GM23338 (cell line): ENCODE data around the gene VSIG4. TPM values are rescaled to one million over a fixed set of nuclear protein-coding genes. Genes with fewer than 3 reads are reported as not detected.

Source experiments
- ATAC-seq: fragments of 200-7000 bp; cut with Tn5 transposase; 3 replicates; pipeline ENCODE4 v1.9.1; 2020
- DNase-seq: peaks from one replicate; pipeline ENCODE4 v3.0.0-alpha.2; 2015; ENCODE audit warnings: low spot score
- H2AFZ ChIP-seq: fragments of 200-600 bp; sonication (generic); 2 replicates; pipeline ENCODE4 v1.8.0; 2016; ENCODE audit warnings: antibody characterized with exemption, mild to moderate bottlenecking, moderate library complexity
- H3F3A ChIP-seq: fragments of 200-600 bp; sonication (generic); replicated peaks from 2 replicates; pipeline ENCODE4 v1.8.0; 2017; ENCODE audit warnings: antibody characterized with exemption, mixed run types, low read depth
- H3K27ac ChIP-seq: fragments of 200-600 bp; sonication (generic); 2 replicates; pipeline ENCODE4 v1.6.1; 2016; ENCODE audit warnings: low read depth
- H3K27me3 ChIP-seq: fragments of 200-600 bp; sonication (generic); 2 replicates; pipeline ENCODE4 v1.8.0; 2016; ENCODE audit warnings: mild to moderate bottlenecking, mixed run types, moderate library complexity; ENCODE audit not compliant: insufficient read depth
- H3K36me3 ChIP-seq: fragments of 200-600 bp; sonication (generic); 2 replicates; pipeline ENCODE4 v1.8.0; 2016; ENCODE audit warnings: mild to moderate bottlenecking; ENCODE audit not compliant: insufficient read depth
- H3K4me1 ChIP-seq: fragments of 200-600 bp; sonication (generic); 2 replicates; pipeline ENCODE4 v1.8.0; 2016; ENCODE audit warnings: mild to moderate bottlenecking, moderate library complexity; ENCODE audit not compliant: insufficient read depth
- H3K4me2 ChIP-seq: fragments of 200-600 bp; sonication (generic); 2 replicates; pipeline ENCODE4 v1.7.1; 2017; ENCODE audit warnings: mixed run types
- H3K4me3 ChIP-seq: fragments of 200-600 bp; sonication (generic); 2 replicates; pipeline ENCODE4 v1.6.1; 2016; ENCODE audit warnings: mixed run types
- H3K79me2 ChIP-seq: fragments of 200-600 bp; sonication (generic); replicated peaks from 2 replicates; pipeline ENCODE4 v1.8.0; 2017; ENCODE audit warnings: mild to moderate bottlenecking; ENCODE audit not compliant: insufficient read depth
- H3K9me2 ChIP-seq: fragments of 200-600 bp; sonication (generic); 2 replicates; pipeline ENCODE4 v1.8.0; 2017; ENCODE audit not compliant: insufficient read depth
- H4K20me1 ChIP-seq: fragments of 200-600 bp; sonication (generic); replicated peaks from 2 replicates; pipeline ENCODE4 v1.8.0; 2017; ENCODE audit warnings: mild to moderate bottlenecking; ENCODE audit not compliant: insufficient read depth
- H3K27ac Mint-ChIP-seq: 2 replicates; pipeline ENCODE4 v1.8.0; 2020; ENCODE audit warnings: inconsistent platforms, mild to moderate bottlenecking, moderate library complexity, mixed read lengths
- H3K27me3 Mint-ChIP-seq: 3 replicates; pipeline ENCODE4 v1.8.0; 2022; ENCODE audit warnings: low read depth, mild to moderate bottlenecking, moderate library complexity, mixed read lengths, inconsistent platforms; ENCODE audit not compliant: insufficient read depth, poor library complexity
- H3K36me3 Mint-ChIP-seq: 3 replicates; pipeline ENCODE4 v1.8.0; 2021; ENCODE audit warnings: low read depth, mild to moderate bottlenecking, inconsistent platforms, moderate library complexity, mixed read lengths
- H3K4me1 Mint-ChIP-seq: 3 replicates; pipeline ENCODE4 v1.8.0; 2020; ENCODE audit warnings: mild to moderate bottlenecking, inconsistent platforms, mixed read lengths
- H3K4me3 Mint-ChIP-seq: 3 replicates; pipeline ENCODE4 v1.8.0; 2021; ENCODE audit warnings: moderate library complexity, mild to moderate bottlenecking, inconsistent platforms, mixed read lengths
- H3K9me3 Mint-ChIP-seq: 3 replicates; pipeline ENCODE4 v1.8.0; 2020; ENCODE audit warnings: moderate library complexity, mild to moderate bottlenecking, inconsistent platforms, mixed read lengths
- CREB1 ChIP-seq: fragments of 250-450 bp; sonication (Bioruptor Pico); IDR thresholded peaks from 2 replicates; pipeline ENCODE4 v1.5.0; 2020; ENCODE audit warnings: low read depth, mild to moderate bottlenecking, moderate library complexity
- EZH2 ChIP-seq: fragments of 200-600 bp; sonication (generic); IDR thresholded peaks from one replicate; pipeline ENCODE4 v1.8.0; 2017; ENCODE audit warnings: antibody characterized with exemption, mild to moderate bottlenecking, low read depth; ENCODE audit not compliant: unreplicated experiment
- EZH2phosphoT487 ChIP-seq: fragments of 200-600 bp; sonication (generic); IDR thresholded peaks from one replicate; pipeline ENCODE4 v1.8.1; 2018; ENCODE audit warnings: antibody characterized with exemption; ENCODE audit not compliant: unreplicated experiment
- NANOG ChIP-seq: IDR thresholded peaks from 2 replicates; pipeline ENCODE4 v1.6.1; 2016; ENCODE audit warnings: antibody characterized with exemption, borderline replicate concordance
- POLR2AphosphoS5 ChIP-seq: IDR thresholded peaks from 2 replicates; pipeline ENCODE4 v1.6.1; 2016; ENCODE audit warnings: antibody characterized with exemption, low read depth
- ZNF114 ChIP-seq: fragments of 250-450 bp; sonication (Bioruptor Pico); IDR thresholded peaks from 2 replicates; pipeline ENCODE4 v1.5.0; 2020; ENCODE audit warnings: mild to moderate bottlenecking, moderate library complexity
- ZNF331 ChIP-seq: fragments of 250-450 bp; sonication (Bioruptor Pico); IDR thresholded peaks from 2 replicates; pipeline ENCODE4 v1.5.0; 2020; ENCODE audit warnings: low read depth, mild to moderate bottlenecking, moderate library complexity
- polyA plus RNA-seq: library from polyadenylated mRNA; unstranded; fragments of >200 nt; fragmentation: Nextera tagmentation; extraction: Ambion mirVana; gene quantifications from 2 replicates; pipeline ENCODE4 v1.2.1, GENCODE V29; 2016
- total RNA-seq: library from RNA; depleted of rRNA; stranded (reverse); fragments of >200 nt; shearing (Covaris generic); gene quantifications from 2 replicates; pipeline ENCODE4 v1.2.3, GENCODE V29; 2014
- TF ChIP-seq, protein P1 (sequence below): IDR thresholded peaks from one replicate; pipeline ENCODE4 v1.6.1; 2018; ENCODE audit warnings: antibody characterized with exemption; ENCODE audit not compliant: unreplicated experiment
- TF ChIP-seq, protein P2 (sequence below): IDR thresholded peaks from 2 replicates; pipeline ENCODE4 v1.6.1; 2016; ENCODE audit warnings: antibody characterized with exemption
- TF ChIP-seq, protein P3 (sequence below), 2 experiments: fragments of 200-600 bp in 1 of 2; sonication (generic) in 1 of 2; conservative IDR thresholded peaks; 2 replicates each; pipeline versions ENCODE4 v1.5.1 to v1.6.1; 2016 to 2017; ENCODE audit warnings: antibody characterized with exemption in 2 of 2, low read depth in 2 of 2, mild to moderate bottlenecking in 2 of 2, moderate library complexity in 1 of 2

The VSIG4 gene
- total and polyA plus RNA-seq, 2 experiments from 2014 or later = not detected

DNA sequence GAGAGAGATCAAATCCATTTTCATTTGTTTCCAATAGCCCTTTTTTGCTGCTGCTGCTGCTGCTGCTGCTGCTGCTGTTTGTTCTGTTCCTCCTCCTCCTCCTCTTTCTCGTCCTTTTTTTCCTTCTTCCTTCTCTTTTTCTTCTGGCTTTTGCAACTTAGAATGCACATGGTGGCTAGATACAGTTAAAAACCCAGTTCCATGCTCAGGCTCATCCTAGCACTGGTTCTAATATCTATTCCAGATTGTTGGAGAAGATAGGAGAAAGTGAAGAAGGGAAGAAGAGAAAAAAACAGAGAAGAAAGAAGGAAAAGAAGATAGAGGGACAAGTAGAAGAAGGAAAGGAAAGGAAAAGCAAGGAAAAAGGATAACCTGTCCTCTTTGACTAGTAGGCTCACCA, 39.7 kb downstream of the VSIG4 start (continued):
- TF ChIP-seq, protein P1, sequence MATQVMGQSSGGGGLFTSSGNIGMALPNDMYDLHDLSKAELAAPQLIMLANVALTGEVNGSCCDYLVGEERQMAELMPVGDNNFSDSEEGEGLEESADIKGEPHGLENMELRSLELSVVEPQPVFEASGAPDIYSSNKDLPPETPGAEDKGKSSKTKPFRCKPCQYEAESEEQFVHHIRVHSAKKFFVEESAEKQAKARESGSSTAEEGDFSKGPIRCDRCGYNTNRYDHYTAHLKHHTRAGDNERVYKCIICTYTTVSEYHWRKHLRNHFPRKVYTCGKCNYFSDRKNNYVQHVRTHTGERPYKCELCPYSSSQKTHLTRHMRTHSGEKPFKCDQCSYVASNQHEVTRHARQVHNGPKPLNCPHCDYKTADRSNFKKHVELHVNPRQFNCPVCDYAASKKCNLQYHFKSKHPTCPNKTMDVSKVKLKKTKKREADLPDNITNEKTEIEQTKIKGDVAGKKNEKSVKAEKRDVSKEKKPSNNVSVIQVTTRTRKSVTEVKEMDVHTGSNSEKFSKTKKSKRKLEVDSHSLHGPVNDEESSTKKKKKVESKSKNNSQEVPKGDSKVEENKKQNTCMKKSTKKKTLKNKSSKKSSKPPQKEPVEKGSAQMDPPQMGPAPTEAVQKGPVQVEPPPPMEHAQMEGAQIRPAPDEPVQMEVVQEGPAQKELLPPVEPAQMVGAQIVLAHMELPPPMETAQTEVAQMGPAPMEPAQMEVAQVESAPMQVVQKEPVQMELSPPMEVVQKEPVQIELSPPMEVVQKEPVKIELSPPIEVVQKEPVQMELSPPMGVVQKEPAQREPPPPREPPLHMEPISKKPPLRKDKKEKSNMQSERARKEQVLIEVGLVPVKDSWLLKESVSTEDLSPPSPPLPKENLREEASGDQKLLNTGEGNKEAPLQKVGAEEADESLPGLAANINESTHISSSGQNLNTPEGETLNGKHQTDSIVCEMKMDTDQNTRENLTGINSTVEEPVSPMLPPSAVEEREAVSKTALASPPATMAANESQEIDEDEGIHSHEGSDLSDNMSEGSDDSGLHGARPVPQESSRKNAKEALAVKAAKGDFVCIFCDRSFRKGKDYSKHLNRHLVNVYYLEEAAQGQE = no peak
- TF ChIP-seq POLR2AphosphoS5 (no peak), EZH2phosphoT487 (no peak), NANOG (no peak)
- TF ChIP-seq, protein P2, sequence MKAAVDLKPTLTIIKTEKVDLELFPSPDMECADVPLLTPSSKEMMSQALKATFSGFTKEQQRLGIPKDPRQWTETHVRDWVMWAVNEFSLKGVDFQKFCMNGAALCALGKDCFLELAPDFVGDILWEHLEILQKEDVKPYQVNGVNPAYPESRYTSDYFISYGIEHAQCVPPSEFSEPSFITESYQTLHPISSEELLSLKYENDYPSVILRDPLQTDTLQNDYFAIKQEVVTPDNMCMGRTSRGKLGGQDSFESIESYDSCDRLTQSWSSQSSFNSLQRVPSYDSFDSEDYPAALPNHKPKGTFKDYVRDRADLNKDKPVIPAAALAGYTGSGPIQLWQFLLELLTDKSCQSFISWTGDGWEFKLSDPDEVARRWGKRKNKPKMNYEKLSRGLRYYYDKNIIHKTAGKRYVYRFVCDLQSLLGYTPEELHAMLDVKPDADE = no peak

DNA sequence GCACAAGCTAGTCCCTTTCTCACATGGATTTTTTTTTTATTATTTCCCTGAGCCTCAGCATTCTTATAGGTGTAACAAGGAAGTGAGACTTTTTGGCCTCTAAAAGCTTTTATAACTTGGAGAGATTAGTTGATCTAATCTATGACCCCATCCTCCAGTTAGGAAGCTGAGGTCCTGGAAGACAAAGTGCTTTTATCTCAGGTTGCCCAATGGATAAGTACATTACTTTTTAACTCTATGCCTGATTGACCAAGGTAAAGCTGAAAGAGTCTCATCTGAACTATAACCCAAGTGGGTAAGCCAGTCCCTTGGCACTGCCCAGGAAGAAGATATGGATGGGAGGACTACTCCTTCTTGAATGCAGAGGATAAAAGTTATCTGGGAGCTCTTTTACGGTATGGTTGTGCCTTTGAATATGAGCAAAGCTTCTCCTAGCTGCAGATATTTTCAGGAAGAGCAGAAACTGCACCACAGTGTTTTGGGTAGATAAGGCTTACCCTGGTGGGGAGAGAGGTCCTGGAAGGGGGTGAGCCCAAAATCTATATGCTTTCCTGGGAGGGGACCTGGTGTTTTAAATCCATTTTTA, 40.2 kb downstream of the VSIG4 start:
- H3K4me1 Mint-ChIP-seq = no peaks in the 10 kb centered on the region
- Histone ChIP-seq H4K20me1 (no peaks in the 10 kb centered on the region), H3K36me3 (no peaks in the 10 kb centered on the region), H3K9me2 (no peaks in the 10 kb centered on the region), H3F3A (no peaks in the 10 kb centered on the region), H3K4me1 (no peaks in the 10 kb centered on the region), H3K4me3 (no peak overlapping the region), H3K27me3 (no peaks in the 10 kb centered on the region), H3K4me2 (no peak overlapping the region), H2AFZ (no peak overlapping the region), H3K27ac (no peak overlapping the region), H3K79me2 (no peaks in the 10 kb centered on the region)
- ATAC-seq (no peak), DNase-seq (no peak)
- H3K27ac Mint-ChIP-seq = no peak overlapping the region
- H3K36me3 Mint-ChIP-seq = no peaks in the 10 kb centered on the region
- H3K27me3 Mint-ChIP-seq = no peaks in the 10 kb centered on the region
- H3K9me3 Mint-ChIP-seq = no peaks in the 10 kb centered on the region; the same call in 2 of the 3 replicates
- H3K4me3 Mint-ChIP-seq = no peak overlapping the region
- no peak for TF ChIP-seq ZNF114
- no peak for TF ChIP-seq EZH2phosphoT487
- TF ChIP-seq CREB1 (CRISPR knock-in tag) = no peak
- TF ChIP-seq EZH2 = no peak
- TF ChIP-seq, protein P1 = no peak
- TF ChIP-seq, protein P2 = no peak
- TF ChIP-seq, protein P3, sequence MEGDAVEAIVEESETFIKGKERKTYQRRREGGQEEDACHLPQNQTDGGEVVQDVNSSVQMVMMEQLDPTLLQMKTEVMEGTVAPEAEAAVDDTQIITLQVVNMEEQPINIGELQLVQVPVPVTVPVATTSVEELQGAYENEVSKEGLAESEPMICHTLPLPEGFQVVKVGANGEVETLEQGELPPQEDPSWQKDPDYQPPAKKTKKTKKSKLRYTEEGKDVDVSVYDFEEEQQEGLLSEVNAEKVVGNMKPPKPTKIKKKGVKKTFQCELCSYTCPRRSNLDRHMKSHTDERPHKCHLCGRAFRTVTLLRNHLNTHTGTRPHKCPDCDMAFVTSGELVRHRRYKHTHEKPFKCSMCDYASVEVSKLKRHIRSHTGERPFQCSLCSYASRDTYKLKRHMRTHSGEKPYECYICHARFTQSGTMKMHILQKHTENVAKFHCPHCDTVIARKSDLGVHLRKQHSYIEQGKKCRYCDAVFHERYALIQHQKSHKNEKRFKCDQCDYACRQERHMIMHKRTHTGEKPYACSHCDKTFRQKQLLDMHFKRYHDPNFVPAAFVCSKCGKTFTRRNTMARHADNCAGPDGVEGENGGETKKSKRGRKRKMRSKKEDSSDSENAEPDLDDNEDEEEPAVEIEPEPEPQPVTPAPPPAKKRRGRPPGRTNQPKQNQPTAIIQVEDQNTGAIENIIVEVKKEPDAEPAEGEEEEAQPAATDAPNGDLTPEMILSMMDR (conservative IDR thresholded peaks at IDR 0.05; ENCODE audit: low read depth in 2 of 2) = no peak
- no peak for TF ChIP-seq NANOG
- TF ChIP-seq ZNF331 (CRISPR knock-in tag) = no peak
- no peak for TF ChIP-seq POLR2AphosphoS5
